WTC11 (cell line): ENCODE measurements around the gene GALK2. TPM values are rescaled to one million over a fixed set of nuclear protein-coding genes. Genes with fewer than 3 reads are reported as not detected.

Source experiments
- microRNA-seq: library from miRNA; unstranded; fragments of <30 nt; microRNA quantifications from one replicate; pipeline ENCODE4 v1.2.0, GENCODE V29; 2022; ENCODE audit warnings: borderline number of aligned reads
- total RNA-seq: library from RNA; stranded (reverse); gene quantifications from 3 replicates; pipeline ENCODE4 v1.2.3, GENCODE V29; 2021

GALK2 gene
- total RNA-seq, 1 experiment from 2014 or later = 16.9 TPM

Small RNA genes lying within 50 kb of the gene (microRNA-seq; reads per million reads assigned to microRNA genes)
- not detected for gene MIR4716

Other genes with a start within 250 kb of the GALK2 start
- gene SHC4, start 206.3 kb upstream of the GALK2 start, total RNA-seq = 0.44 to 0.63 TPM (median 0.46 TPM) in 3 replicates
- gene SECISBP2L, start 123.8 kb upstream of the GALK2 start, total RNA-seq = 28.4 to 30.5 TPM (median 30.4 TPM) in 3 replicates
- 61.4 to 68.6 TPM (median 64.6 TPM) in 3 replicates for gene COPS2, start 14.6 kb upstream of the GALK2 start, total RNA-seq